LNCAP (cell line): ENCODE measurements around the gene LRRC25.

ENCODE experiments used
- TF ChIP-seq, protein P1 (sequence below): fragments of 450-650 bp; IDR thresholded peaks from 2 replicates; pipeline ENCODE4 v1.5.1; 2017; ENCODE audit warnings: mild to moderate bottlenecking

LRRC25 gene

DNA sequence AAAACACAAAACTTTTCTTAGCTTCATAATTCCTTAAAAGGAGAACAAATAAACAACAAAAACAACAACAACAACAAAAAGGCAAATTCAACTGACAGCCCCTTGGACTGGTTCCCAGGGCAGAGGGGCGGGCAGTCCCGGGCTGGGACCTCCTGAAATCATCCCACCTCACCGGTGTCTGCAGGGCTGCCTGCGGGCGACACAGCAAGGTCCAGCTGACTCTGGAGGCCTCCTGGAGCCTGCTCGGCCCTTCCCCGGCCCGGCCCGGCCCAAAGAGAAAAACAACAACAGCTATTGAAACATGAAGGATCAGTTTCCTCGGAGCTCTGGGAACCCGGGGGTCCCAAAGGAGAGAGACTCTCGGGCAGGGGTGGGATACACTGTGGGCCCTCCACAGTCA is 45.5 kb upstream of the LRRC25 start:
- TF ChIP-seq, protein P1, sequence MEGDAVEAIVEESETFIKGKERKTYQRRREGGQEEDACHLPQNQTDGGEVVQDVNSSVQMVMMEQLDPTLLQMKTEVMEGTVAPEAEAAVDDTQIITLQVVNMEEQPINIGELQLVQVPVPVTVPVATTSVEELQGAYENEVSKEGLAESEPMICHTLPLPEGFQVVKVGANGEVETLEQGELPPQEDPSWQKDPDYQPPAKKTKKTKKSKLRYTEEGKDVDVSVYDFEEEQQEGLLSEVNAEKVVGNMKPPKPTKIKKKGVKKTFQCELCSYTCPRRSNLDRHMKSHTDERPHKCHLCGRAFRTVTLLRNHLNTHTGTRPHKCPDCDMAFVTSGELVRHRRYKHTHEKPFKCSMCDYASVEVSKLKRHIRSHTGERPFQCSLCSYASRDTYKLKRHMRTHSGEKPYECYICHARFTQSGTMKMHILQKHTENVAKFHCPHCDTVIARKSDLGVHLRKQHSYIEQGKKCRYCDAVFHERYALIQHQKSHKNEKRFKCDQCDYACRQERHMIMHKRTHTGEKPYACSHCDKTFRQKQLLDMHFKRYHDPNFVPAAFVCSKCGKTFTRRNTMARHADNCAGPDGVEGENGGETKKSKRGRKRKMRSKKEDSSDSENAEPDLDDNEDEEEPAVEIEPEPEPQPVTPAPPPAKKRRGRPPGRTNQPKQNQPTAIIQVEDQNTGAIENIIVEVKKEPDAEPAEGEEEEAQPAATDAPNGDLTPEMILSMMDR = no peak

GRCh38 chr19:18441804-18442788 is 44.7 kb upstream of the LRRC25 start:
- TF ChIP-seq, protein P1 = no peak

DNA sequence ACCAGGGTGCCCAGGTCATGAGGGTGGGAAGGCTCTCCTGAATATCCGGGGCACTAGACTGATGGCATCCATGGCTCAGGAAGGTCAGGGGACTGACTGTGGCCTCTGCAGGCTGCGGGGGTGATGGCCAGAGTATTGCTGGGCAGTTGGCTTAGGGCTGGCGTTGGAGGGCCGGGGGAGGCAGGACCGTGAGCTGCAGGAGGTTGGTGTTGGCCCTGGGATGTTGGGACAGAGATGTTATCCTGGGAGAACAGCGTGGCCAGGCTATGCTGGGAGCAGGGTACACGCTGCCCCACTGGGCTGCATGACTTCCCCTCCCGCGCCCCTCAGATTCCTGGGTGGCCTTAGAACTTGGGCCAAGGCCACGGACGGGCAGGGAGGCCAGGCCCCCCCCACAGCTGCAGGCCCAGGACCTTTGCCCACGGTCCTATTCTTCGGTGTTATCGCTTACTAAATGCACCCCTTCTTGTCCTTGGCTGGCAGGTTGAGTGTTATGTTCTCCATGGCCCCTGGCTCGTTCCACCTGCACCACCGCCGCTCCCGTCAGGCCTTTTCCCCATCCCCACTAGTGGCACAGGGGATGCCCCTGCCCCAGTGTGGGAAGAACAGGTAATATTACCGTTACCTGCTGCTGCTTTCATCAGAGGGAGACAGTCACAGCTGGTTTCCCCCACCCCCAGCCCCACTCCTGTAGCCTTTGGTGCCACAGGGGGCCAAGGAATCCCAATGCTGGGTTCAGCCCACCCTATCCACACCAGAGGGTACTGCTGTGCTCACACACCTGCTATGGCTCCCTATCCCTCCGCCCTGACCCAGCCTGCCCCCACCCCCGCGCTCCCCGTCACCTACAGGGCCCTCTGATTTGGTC is 43.7 kb upstream of the LRRC25 start:
- TF ChIP-seq, protein P1 = no peak

GRCh38 chr19:18440415-18440877 is 43.0 kb upstream of the LRRC25 start:
- TF ChIP-seq, protein P1 = no peak; the same call in 1 of the 2 replicates

DNA sequence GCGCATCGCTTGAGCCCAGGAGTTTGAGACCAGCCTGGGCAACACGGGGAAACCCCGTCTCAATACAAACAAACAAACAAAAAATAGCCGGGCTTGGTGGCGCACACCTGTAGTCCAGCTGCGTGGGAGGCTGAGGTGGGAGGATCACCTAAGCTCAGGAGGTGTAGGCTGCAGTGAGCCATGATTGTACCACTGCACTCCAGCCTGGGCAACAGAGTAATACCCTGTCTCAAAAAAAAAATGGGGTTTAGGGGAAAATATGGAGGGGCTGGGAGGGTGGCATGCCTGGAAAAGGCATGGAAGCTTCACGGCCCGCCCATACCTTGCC is 42.5 kb upstream of the LRRC25 start:
- TF ChIP-seq, protein P1 = no peak

- TF ChIP-seq, protein P1 = no peak
Measured at GRCh38 chr19:18439025-18439909, 41.8 kb upstream of the LRRC25 start.
